ENCODE results near the gene SEC14L2.

- TF ChIP-seq CTCF (IDR thresholded peaks at IDR 0.05), result no peak
- no peak for TF ChIP-seq POLR2A (IDR thresholded peaks at IDR 0.05)
Observed at GRCh38 chr22:30460147-30460546, 63.3 kb downstream of the SEC14L2 start.

All from testis (tissue), 2 donors.